Measurements from ENCODE around the gene GYPC.
"Not testable (repeated sequence)": the region's sequence is repeated elsewhere in the genome, so short reads cannot be mapped to it uniquely, and the experiment has no call there.

Gene GYPC

GRCh38 chr2:126668254-126668653, 12.3 kb downstream of the GYPC start:
- no peak for DNase-seq (ENCODE audit: low read depth in 3 of 3)

DNA sequence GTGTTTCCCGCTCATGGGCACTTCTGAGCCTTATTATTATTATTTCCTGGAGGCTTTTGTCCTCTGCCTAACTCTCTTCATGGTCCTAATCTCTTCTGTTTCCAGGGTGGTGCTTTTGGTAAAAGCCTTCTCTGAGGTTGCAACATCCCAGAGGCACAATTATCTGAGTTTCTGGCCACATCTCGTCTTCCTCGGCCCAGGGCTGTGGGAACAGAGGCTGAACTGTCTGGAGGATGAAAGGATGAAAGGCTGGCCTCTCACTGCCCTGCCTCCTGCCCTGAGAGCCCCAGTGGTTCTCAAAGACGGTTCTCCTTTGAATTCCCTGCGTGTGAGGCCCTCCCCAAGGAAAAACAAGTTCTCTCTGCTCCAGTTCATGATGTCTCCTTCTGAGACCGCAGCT, 13.8 kb downstream of the GYPC start:
- DNase-seq (ENCODE audit: low read depth in 3 of 3) = no peak

DNA sequence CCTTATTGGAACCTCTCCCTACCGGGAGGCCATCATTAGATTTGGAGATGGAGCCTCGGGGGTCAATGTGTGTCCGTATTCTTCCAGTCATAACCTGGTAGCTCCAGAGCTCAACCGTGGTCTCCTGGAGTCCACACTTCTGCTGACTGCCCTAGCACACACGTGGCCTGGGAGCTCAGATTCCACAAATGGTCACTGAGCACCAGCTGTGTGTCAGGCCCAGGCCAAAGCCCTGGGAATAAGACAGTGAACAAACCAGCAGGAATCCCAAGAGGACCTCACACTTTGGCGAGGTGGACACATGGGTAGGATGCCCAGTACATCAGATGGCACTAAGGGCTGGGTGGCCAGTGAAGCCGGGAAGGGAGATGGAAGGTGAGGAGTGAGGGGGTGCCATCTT, 15.5 kb downstream of the GYPC start:
- DNase-seq (ENCODE audit: low read depth in 3 of 3) = no peak

- no peak for DNase-seq (ENCODE audit: low read depth in 3 of 3)
Observed at GRCh38 chr2:126672980-126673605, 17.1 kb downstream of the GYPC start.

DNA sequence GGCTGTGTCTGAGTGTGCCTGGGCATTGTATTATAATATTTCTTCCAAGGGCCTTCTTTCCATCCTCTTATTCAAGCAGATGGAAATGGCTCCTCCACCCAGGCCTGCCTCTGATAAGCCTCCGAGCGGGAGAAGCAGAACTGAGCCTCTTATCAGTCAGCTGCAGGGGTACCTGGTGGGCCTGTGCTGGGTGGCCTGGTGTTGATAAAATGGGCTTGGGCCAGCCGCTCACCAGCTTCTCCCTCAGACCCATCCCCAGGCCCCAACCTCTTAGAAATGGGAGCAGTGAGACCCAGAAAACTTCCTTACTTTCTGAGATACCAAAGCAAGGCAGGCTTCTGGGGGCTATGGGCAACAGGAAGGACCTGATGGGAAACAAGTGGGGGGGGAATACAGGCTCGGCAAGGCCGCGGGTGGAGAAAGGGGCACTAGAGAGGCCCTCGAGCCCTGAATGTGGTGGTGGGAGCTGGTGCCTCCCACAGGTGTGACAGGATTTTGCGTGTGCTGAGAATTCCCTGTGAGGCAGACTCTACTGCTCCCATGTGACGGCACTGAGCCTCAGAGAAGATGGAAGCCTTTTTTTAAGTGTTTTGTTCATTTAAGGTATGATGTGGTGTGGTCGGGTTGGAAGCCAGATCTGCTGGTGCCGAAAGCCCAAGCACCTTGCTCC, 18.3 kb downstream of the GYPC start:
- no peak for DNase-seq (ENCODE audit: low read depth in 3 of 3)

- no peak for DNase-seq (ENCODE audit: low read depth in 3 of 3)
Observed at GRCh38 chr2:126675637-126676036, 19.7 kb downstream of the GYPC start.

GRCh38 chr2:126676221-126677175, 20.5 kb downstream of the GYPC start:
- DNase-seq (ENCODE audit: low read depth in 3 of 3) = no peak

GRCh38 chr2:126677176-126677538, 21.2 kb downstream of the GYPC start:
- no peak for DNase-seq (ENCODE audit: low read depth in 3 of 3)

DNA sequence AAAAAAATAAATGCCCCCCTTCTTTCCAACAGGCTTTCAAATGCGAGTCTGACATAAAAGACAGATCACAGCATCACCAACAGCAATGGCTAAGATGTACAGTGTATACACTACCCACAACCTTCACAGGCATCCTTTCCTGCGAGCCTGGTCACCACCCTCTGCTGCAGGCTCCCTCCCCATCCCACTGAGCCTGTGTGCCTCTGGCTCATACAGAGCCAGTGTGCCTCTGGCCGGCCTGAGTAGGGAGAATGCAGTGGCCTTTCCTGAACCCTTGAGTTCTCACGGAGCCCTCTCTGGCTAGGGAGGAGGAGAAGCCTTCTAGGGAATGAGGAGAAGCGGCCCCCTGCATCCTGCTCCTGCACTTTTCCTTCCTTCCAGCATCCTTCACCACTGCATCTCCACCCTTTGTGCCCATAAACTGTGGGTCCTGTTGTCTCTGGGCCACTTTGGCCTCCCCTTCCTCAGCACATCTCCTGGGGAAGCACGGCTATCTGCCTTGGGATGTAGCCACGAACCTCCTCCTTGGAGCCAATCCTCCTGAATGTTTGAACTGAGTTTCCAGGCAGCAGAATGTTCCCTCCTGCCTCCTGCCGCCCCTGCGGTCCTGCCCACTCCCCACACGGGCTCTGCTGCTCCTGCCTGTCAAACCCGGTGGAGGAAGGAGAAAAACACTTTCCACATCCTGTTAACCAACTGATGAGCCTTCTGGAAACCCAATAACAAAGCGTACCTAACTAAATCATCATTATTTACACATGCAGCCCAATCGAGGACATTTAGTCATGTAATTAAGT, 22.5 kb downstream of the GYPC start:
- no peak for DNase-seq (ENCODE audit: low read depth in 3 of 3)

DNA sequence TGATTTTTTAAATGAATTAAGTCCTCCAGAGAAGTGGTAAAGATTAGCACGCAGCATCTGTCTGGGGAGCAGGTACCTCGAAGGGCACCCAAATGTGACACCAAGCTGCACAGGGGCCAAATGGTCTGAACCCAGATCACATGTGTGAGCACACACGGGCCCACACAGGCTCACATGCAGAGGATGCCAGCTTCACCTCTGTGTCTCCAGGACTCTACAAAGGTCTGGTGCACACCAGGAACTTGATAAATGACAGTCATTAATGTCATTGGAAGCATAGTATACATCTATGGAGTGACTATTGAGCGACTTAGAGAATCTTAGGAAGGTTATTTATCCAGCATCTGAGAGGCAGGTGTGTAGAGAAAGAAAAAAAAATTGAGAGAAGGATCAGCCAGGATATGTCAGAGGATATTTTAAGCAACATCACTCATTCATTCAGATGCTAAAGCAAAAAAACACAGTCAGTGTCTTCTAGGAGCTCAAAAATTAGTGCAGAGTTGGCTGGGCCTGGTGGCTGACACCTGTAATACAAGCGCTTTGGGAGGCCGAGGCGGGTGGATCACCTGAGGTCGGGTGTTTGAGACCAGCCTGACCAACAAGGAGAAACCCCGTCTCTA, 23.2 kb downstream of the GYPC start:
- no peak for DNase-seq (ENCODE audit: low read depth in 3 of 3)

GRCh38 chr2:126681505-126681904, 25.5 kb downstream of the GYPC start:
- no peak for DNase-seq (ENCODE audit: low read depth in 3 of 3)

GRCh38 chr2:126685629-126686028, 29.7 kb downstream of the GYPC start:
- DNase-seq (ENCODE audit: low read depth in 3 of 3) = no peak

- no peak for DNase-seq (ENCODE audit: low read depth in 3 of 3)
Observed at GRCh38 chr2:126686286-126686685, 30.3 kb downstream of the GYPC start.

GRCh38 chr2:126686841-126687485, 31.0 kb downstream of the GYPC start:
- DNase-seq (ENCODE audit: low read depth in 3 of 3) = no peak

GRCh38 chr2:126687503-126687902, 31.5 kb downstream of the GYPC start:
- no peak for DNase-seq (ENCODE audit: low read depth in 3 of 3)

DNA sequence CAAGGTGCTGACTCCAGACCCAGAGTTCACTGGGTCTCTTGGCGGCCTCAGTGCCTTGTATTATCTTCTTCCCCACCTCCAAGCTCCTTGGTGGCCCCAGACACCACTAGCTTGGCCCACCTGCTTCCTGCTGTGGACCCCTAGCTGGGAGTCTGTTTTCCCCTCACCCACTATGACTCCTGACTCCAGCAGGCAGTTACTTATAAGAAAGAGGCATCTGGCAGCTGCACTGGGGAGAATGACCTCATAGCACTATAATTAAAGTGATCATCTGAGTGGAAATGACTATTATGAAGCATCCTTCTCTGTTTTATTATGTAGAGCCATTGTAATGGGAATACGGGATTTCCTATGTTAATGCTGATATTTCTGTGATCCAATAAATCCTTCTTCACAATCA, 32.6 kb downstream of the GYPC start:
- DNase-seq (ENCODE audit: low read depth in 3 of 3) = not testable (repeated sequence)

DNA sequence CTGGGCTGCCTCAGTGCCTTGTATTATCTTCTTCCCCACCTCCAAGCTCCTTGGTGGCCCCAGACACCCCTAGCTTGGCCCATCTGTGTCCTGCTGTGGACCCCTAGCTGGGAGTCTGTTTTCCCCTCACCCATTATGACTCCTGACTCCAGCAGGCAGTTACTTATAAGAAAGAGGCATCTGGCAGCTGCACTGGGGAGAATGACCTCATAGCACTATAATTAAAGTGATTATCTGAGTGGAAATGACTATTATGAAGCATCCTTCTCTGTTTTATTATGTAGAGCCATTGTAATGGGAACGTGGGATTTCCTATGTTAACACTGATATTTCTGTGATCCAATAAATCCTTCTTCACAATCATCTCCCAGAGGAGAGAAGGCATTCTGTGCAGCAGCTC, 36.3 kb downstream of the GYPC start:
- not testable (repeated sequence) for DNase-seq (ENCODE audit: low read depth in 3 of 3)

DNA sequence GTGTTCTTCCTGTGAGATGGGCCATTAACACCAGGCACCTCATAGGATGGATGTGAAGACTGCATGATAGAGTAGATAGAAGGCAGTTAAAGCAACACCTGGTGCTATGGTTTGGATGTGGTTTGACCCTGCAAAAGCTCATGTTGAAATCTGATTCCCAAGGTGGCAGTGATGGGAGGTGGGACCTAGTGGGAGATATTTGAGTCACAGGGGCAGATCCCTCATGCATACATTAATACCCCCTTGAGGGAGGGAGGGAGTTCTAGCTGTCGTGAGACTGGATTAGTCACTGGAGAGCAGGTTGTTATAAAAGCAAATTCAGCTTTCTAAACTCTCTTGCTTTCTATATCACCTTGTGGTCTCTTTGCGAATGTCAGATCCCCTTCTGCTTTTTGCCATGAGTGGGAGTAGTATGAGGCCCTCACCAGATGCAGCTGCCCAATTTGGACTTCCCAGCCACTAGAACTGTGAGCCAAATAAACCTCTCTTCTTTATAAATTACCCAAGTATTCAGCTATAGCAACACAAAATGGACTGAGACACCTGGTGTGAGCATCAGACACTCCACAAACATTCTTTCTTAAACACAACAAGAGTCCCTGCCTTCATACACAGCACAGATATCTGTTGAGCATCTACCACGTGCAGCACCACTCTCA, 37.1 kb downstream of the GYPC start:
- DNase-seq (ENCODE audit: low read depth in 3 of 3) = not testable (repeated sequence)

GRCh38 chr2:126696644-126697520, 40.9 kb downstream of the GYPC start:
- DNase-seq (ENCODE audit: low read depth in 3 of 3) = no peak

Measured in stimulated activated CD4-positive, alpha-beta T cell treated with anti-CD3 and anti-CD28 coated beads, TNF-alpha, amount 100 ng/mL, for 4 hours (primary cell).